Activated naive CD4-positive, alpha-beta T cell treated with Interleukin-2 at 50 U/mL for 16 hours (primary cell): ENCODE results near the gene CAPZA1.

Experiments
- DNase-seq: peaks from one replicate; pipeline ENCODE4 v3.0.0-alpha.2; 2020

CAPZA1 gene

DNA sequence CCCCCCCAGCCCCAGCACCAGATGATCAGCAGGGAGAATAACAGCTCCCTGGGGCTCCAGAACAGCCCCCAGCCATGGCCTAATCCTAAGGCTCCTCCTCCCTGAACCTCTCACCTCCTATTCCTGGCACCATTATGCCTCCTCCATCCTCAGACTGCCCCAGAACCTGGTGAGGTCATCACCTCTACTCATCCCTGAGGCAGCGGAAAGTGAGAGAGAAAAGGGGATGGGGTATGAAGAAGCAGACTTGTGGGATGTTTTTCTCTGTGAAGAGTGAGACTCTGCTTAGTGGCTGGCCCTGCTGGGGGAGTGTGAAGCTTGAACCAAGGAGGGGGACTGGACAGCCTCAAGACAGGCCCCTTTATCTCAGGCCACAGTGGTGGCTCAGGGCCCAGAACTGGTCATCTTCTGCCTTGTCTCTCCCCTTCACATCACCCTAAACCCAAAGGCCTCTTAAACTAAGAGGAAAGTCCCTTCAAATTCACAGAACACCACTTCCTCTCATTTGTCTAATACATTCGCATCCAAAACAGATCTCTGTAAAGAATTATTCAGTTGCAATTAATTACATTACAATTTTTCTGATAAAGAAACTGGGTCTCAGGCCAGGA is 97.7 kb downstream of the CAPZA1 start:
- DNase-seq = no peak

DNA sequence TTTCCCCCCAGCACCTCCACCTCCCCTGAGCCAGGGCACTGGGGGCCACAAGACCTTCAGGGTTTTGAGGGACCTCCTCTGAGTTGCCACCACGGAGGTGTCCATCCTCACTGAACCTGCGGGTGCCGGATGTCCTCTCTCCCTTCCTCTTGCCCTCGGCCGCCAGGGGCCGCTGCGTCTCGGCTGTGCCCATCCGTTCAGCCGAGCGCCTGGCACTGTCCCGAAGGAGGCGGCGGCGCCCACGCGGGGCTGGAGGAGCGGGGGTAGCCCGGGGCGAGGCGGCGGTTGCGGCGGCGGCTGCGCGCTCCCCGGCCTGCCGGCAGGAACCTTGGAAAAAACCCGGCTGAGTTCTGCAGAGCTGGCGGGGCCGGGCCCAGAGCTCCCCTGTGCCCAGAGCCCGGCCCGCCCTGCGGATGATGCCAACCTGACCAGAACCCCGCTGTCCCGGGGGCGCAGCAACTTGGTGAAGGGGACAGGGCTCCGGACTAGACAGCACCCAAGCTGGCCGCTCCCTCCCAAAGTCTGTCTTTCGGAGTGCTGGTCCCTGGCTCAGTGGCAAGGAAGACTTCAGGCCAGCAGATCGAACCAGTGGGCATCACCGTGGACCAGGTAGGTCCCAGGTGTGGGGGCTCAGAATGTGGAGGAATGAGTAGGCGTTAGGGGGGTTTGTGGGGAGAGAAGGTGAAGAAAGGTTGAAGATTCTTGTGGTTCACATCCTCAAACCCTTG is 99.2 kb downstream of the CAPZA1 start:
- DNase-seq = peak; percentile 78

DNA sequence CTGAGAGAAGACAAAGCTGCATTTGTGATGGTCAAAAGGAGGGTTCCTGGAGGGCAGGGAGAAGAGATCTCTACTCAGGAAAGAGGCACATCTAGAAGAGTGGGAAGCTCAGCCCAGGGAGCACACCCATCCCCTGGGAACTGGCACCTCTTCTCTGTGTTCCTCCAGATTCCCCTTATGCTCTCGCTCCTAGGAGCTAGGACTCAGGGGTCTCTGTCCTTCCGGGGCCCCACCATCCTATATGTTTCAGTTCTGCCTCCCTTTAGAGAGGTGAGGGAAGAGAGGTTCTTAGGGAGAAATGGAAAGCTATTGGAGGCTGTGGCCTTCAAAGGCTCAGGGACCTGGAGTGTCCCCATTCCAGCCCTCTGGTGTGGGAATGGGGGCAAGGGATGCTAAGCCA is 100.1 kb downstream of the CAPZA1 start:
- DNase-seq = no peak

GRCh38 chr1:112720800-112721199 is 101.2 kb downstream of the CAPZA1 start:
- DNase-seq = no peak
